Panc1 (cell line): ENCODE measurements around the gene SUN1. TPM values are rescaled to one million over a fixed set of nuclear protein-coding genes. Genes with fewer than 3 reads are reported as not detected.

ENCODE experiments used
- ATAC-seq: fragments of 200-7000 bp; cut with Tn5 transposase; 2 replicates; pipeline ENCODE4 v1.9.1; 2020; ENCODE audit warnings: mild to moderate bottlenecking, moderate library complexity
- BruUV-seq: library from RNA; stranded (reverse); fragments of 400-500 nt; replicated peaks from 2 replicates; lab custom pipeline; 2021; lab: Mats Ljungman, UMichigan
- CTCF ChIA-PET: fragments of 300-600 bp; sonication (Branson Sonifier 250); formaldehyde crosslinking; loops from one replicate; lab custom pipeline; 2022; ENCODE audit warnings: antibody characterized with exemption; lab: Charles Lee
- POLR2A ChIA-PET: fragments of 300-600 bp; sonication (Branson Sonifier 250); formaldehyde crosslinking; loops from one replicate; lab custom pipeline; 2022; ENCODE audit warnings: antibody characterized with exemption; lab: Charles Lee
- DNase-seq: peaks from one replicate; pipeline ENCODE4 v3.0.0-alpha.2; 2010; ENCODE audit warnings: low read depth, low spot score
- H3K27ac ChIP-seq: 2 replicates; pipeline ENCODE4 v1.5.1; 2011; ENCODE audit warnings: mild to moderate bottlenecking, low read length, inconsistent platforms
- H3K27me3 ChIP-seq: fragments of 200-500 bp; sonication (Bioruptor generic); 2 replicates; pipeline ENCODE4 v1.6.0; 2014; ENCODE audit warnings: low read length, inconsistent platforms; ENCODE audit not compliant: control insufficient read depth, insufficient read depth
- H3K36me3 ChIP-seq: fragments of 200-500 bp; sonication (Bioruptor generic); 2 replicates; pipeline ENCODE4 v1.5.1; 2014; ENCODE audit warnings: inconsistent platforms, mild to moderate bottlenecking, low read length, moderate library complexity; ENCODE audit not compliant: control insufficient read depth, insufficient read depth
- H3K4me1 ChIP-seq: 2 replicates; pipeline ENCODE4 v1.5.1; 2011; ENCODE audit warnings: inconsistent platforms, mild to moderate bottlenecking, low read length, moderate library complexity; ENCODE audit not compliant: control insufficient read depth, insufficient read depth
- H3K4me3 ChIP-seq, 2 experiments: 2 replicates each; pipeline ENCODE4 v1.5.1; 2011 to 2012; ENCODE audit warnings: low read depth in 2 of 2, low read length in 2 of 2, mild to moderate bottlenecking in 2 of 2, inconsistent platforms in 1 of 2, moderate library complexity in 1 of 2
- H3K9me3 ChIP-seq: fragments of 200-500 bp; sonication (Bioruptor generic); 2 replicates; pipeline ENCODE4 v1.5.1; 2014; ENCODE audit warnings: low read depth, mild to moderate bottlenecking, inconsistent platforms, low read length, moderate library complexity; ENCODE audit not compliant: control insufficient read depth, insufficient read depth
- CTCF ChIP-seq: fragments of 450-650 bp; IDR thresholded peaks from 2 replicates; pipeline ENCODE4 v1.5.1; 2017; ENCODE audit warnings: mild to moderate bottlenecking
- POLR2AphosphoS5 ChIP-seq: IDR thresholded peaks from 2 replicates; pipeline ENCODE4 v1.6.1; 2012; ENCODE audit warnings: mild to moderate bottlenecking, low read depth, low read length, moderate library complexity
- REST ChIP-seq, 2 experiments: IDR thresholded peaks; 2 replicates each; pipeline ENCODE4 v1.6.1; 2011 to 2012; ENCODE audit warnings: low read depth in 2 of 2, control low read depth in 1 of 2, low read length in 1 of 2, mild to moderate bottlenecking in 1 of 2, moderate library complexity in 1 of 2; ENCODE audit not compliant: insufficient read depth in 1 of 2
- SIN3A ChIP-seq: IDR thresholded peaks from 2 replicates; pipeline ENCODE4 v1.6.1; 2012; ENCODE audit warnings: low read depth, mild to moderate bottlenecking, low read length, moderate library complexity, borderline replicate concordance; ENCODE audit not compliant: insufficient read depth
- TCF7L2 ChIP-seq: IDR thresholded peaks from 2 replicates; pipeline ENCODE4 v1.6.1; 2011; ENCODE audit warnings: mild to moderate bottlenecking, low read depth, low read length, inconsistent platforms
- in situ Hi-C: cut with HindIII; loops from 2 replicates; pipeline ENCODE4 v1.10.0; 2016; ENCODE audit warnings: low sequenced_read_pairs, low pct_unique_long_range_greater_than_20kb
- intact Hi-C: fragments of 100-400 bp; cut with micrococcal nuclease; formaldehyde crosslinking; loops from one replicate; pipeline ENCODE4 v1.10.0; 2022; ENCODE audit not compliant: unreplicated experiment
- total RNA-seq: library from RNA; stranded (reverse); gene quantifications from one replicate; pipeline ENCODE4 v1.2.1, GENCODE V29; 2021; ENCODE audit not compliant: unreplicated experiment

The SUN1 gene
- total RNA-seq, 1 experiment from 2014 or later, result 244 TPM

GRCh38 chr7:844043-844442, 11.8 kb downstream of the SUN1 start:
- no peak overlapping the region for H3K27ac ChIP-seq
- POLR2A ChIA-PET, result no interaction called here
- CTCF ChIA-PET, result no interaction called here
- intact Hi-C loops (no loop called here), in situ Hi-C loops (no loop called here)
- TF ChIP-seq TCF7L2 (no peak), REST (IDR thresholded peaks at IDR 0.05; ENCODE audit: insufficient read depth in 1 of 2, low read depth in 2 of 2, low read length in 1 of 2) (no peak), POLR2AphosphoS5 (no peak), SIN3A (no peak), CTCF (no peak)
- no peak overlapping the region for H3K4me3 ChIP-seq
- DNase-seq, result no peak
- H3K27me3 ChIP-seq, result no peaks in the 10 kb centered on the region
- peaks cover 16% of the 10 kb centered on the region for H3K36me3 ChIP-seq
- no peak; the same call in 1 of the 2 replicates for ATAC-seq
- H3K4me1 ChIP-seq, result no peaks in the 10 kb centered on the region
- no TSS peak for BruUV-seq
- H3K9me3 ChIP-seq, result no peaks in the 10 kb centered on the region

GRCh38 chr7:844514-844913, 12.2 kb downstream of the SUN1 start:
- in situ Hi-C loops, result no loop called here
- DNase-seq, result no peak
- Histone ChIP-seq H3K27me3 (no peaks in the 10 kb centered on the region), H3K9me3 (no peaks in the 10 kb centered on the region), H3K4me3 (no peak overlapping the region), H3K27ac (no peak overlapping the region), H3K4me1 (no peaks in the 10 kb centered on the region), H3K36me3 (peaks cover 16% of the 10 kb centered on the region)
- intact Hi-C loops, result no loop called here
- ChIA-PET POLR2A (no interaction called here), CTCF (no interaction called here)
- no peak for TF ChIP-seq REST (IDR thresholded peaks at IDR 0.05; ENCODE audit: insufficient read depth in 1 of 2, low read depth in 2 of 2, low read length in 1 of 2)
- no peak for ATAC-seq
- no TSS peak for BruUV-seq
